ENCODE data around the gene DUSP1.

The DUSP1 gene

DNA sequence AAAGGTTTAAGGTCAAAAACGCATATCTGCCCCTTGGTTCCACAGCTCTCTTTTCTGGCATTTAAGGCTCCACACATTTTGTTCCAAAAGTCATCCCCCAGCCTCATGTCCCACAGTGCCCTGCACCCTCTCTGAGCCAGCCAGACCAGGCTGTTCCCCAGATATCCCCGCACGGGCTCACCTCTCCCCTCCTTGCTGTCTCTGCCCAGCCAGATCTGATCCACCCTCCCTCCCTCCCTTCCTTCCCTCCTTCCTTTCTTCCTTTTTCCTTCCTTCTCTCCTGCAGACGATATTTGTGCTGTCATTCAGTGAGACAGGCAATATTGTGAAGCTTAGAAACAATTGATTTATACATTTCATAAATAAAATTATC lies 37.0 kb downstream of the DUSP1 start:
- no peak overlapping the region for H3K9ac ChIP-seq (ENCODE audit: low read length)
- no peak overlapping the region for H3K4me3 ChIP-seq (ENCODE audit: insufficient read depth, low read length, poor library complexity, severe bottlenecking)
- H3K36me3 ChIP-seq (ENCODE audit: low read length), result no peaks in the 10 kb centered on the region
- no peaks in the 10 kb centered on the region for H4K20me1 ChIP-seq (ENCODE audit: low read depth, low read length)
- no peaks in the 10 kb centered on the region for H3K79me2 ChIP-seq (ENCODE audit: insufficient read depth, low read length)
- no peak overlapping the region for H2AFZ ChIP-seq (ENCODE audit: low read depth, low read length, severe bottlenecking)
- H3K27ac ChIP-seq (ENCODE audit: low read depth, low read length), result no peak overlapping the region
- H3K27me3 ChIP-seq (ENCODE audit: low read length), result no peaks in the 10 kb centered on the region
- H3F3A ChIP-seq (ENCODE audit: insufficient read depth), result no peaks in the 10 kb centered on the region
- TF ChIP-seq, protein P1, sequence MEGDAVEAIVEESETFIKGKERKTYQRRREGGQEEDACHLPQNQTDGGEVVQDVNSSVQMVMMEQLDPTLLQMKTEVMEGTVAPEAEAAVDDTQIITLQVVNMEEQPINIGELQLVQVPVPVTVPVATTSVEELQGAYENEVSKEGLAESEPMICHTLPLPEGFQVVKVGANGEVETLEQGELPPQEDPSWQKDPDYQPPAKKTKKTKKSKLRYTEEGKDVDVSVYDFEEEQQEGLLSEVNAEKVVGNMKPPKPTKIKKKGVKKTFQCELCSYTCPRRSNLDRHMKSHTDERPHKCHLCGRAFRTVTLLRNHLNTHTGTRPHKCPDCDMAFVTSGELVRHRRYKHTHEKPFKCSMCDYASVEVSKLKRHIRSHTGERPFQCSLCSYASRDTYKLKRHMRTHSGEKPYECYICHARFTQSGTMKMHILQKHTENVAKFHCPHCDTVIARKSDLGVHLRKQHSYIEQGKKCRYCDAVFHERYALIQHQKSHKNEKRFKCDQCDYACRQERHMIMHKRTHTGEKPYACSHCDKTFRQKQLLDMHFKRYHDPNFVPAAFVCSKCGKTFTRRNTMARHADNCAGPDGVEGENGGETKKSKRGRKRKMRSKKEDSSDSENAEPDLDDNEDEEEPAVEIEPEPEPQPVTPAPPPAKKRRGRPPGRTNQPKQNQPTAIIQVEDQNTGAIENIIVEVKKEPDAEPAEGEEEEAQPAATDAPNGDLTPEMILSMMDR (IDR thresholded peaks at IDR 0.05; ENCODE audit: insufficient read depth, low read length, poor library complexity, severe bottlenecking), result no peak
- TF ChIP-seq EZH2phosphoT487 (conservative IDR thresholded peaks at IDR 0.05; ENCODE audit: low read length), result no peak
- no peaks in the 10 kb centered on the region for H3K9me3 ChIP-seq (ENCODE audit: insufficient read depth, low read length)
- no peak overlapping the region for H3K4me2 ChIP-seq (ENCODE audit: low read depth, low read length, poor library complexity, severe bottlenecking)
- H3K9me2 ChIP-seq (replicated peaks; ENCODE audit: insufficient read depth, low read length), result no peaks in the 10 kb centered on the region

DNA sequence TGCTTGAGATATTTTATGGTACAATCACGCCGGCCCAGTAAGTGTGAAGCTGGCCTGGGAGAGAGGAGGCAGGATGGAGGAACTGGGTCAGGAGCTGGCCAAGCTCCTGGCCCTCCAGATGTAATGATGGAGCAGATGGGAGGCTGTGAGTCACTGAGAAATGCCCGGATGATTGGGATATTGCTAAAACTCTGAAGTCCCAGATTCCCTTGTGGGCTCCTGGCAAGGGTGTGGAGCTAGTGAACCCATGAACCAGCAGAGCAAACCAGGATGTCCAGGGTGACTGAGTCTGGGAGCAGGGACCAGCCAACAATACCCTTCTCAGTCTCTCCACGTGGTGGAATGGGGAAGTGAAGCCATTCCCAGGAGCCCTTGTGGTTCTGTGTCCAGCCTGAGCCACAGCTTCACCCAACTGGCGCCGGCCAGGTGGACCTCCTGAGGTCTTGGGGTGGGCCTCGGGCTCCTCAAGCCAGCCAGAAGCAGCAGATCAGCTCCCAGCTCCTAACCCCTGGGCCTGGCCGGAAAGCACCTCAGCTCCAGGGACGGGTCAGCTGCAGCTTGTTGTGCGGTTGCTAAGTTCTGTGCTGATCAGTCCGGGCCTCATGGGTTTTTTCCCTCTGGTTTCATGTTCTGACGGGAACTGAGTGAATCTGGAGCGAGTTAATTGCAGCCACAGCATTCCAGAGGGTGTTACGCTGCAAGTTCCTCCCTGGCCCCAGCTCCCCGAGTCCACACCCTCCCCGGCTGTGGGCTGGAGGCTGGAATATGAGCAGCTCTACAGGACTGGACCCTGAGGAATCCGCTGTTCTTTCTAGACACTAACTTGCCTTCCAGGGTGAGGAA lies 37.6 kb downstream of the DUSP1 start:
- Histone ChIP-seq H3K9me3 (ENCODE audit: insufficient read depth, low read length) (no peaks in the 10 kb centered on the region), H3K27me3 (ENCODE audit: low read length) (no peaks in the 10 kb centered on the region), H2AFZ (ENCODE audit: low read depth, low read length, severe bottlenecking) (no peak overlapping the region), H3K36me3 (ENCODE audit: low read length) (no peaks in the 10 kb centered on the region), H4K20me1 (ENCODE audit: low read depth, low read length) (no peaks in the 10 kb centered on the region), H3K27ac (ENCODE audit: low read depth, low read length) (no peak overlapping the region), H3K4me3 (ENCODE audit: insufficient read depth, low read length, poor library complexity, severe bottlenecking) (no peak overlapping the region), H3K79me2 (ENCODE audit: insufficient read depth, low read length) (no peaks in the 10 kb centered on the region), H3K4me2 (ENCODE audit: low read depth, low read length, poor library complexity, severe bottlenecking) (no peak overlapping the region), H3F3A (ENCODE audit: insufficient read depth) (no peaks in the 10 kb centered on the region), H3K9ac (ENCODE audit: low read length) (no peak overlapping the region), H3K9me2 (replicated peaks; ENCODE audit: insufficient read depth, low read length) (no peaks in the 10 kb centered on the region)
- TF ChIP-seq EZH2phosphoT487 (conservative IDR thresholded peaks at IDR 0.05; ENCODE audit: low read length), result no peak
- TF ChIP-seq, protein P1 (IDR thresholded peaks at IDR 0.05; ENCODE audit: insufficient read depth, low read length, poor library complexity, severe bottlenecking), result no peak

DNA sequence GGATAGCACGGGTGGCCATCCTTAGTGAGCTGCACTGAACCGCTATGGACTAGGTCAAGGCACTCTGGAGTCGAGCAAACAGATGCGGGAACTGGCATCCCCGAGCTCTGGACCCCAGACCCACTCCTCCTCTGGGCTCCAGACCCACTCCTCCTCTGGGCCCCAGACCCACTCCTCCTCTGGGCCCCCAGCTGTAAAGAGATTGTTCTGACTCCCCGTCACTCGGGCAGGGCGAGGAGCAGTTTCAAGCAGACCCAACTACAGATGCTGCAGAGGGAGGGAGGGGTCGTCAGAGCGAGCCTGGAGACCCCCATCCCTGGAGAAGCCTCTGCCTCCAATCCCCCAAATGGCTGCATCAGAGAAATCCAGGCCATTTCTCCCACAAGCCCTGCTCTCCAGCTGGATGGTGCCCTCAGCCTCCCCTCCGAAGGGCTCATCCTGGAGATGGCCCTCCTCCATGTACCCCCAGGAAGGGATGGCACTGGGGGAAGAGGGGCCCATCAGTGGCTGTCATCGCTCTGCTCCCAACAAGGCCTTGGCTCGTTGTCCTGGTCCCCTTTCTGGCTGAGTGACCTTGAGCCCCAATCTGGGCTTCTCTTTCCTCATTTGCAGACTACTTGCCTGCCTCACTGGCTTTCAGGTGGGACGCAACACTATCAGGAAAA lies 38.7 kb downstream of the DUSP1 start:
- H3K4me2 ChIP-seq (ENCODE audit: low read depth, low read length, poor library complexity, severe bottlenecking), result no peak overlapping the region
- no peak overlapping the region for H3K9ac ChIP-seq (ENCODE audit: low read length)
- no peak overlapping the region for H3K4me3 ChIP-seq (ENCODE audit: insufficient read depth, low read length, poor library complexity, severe bottlenecking)

More for the DNA sequence above, 38.7 kb downstream of the DUSP1 start:
- H3K9me2 ChIP-seq (replicated peaks; ENCODE audit: insufficient read depth, low read length), result no peaks in the 10 kb centered on the region
- H2AFZ ChIP-seq (ENCODE audit: low read depth, low read length, severe bottlenecking), result no peak overlapping the region
- H3F3A ChIP-seq (ENCODE audit: insufficient read depth), result no peaks in the 10 kb centered on the region
- TF ChIP-seq EZH2phosphoT487 (conservative IDR thresholded peaks at IDR 0.05; ENCODE audit: low read length), result no peak
- TF ChIP-seq, protein P1 (IDR thresholded peaks at IDR 0.05; ENCODE audit: insufficient read depth, low read length, poor library complexity, severe bottlenecking), result no peak
- H3K27me3 ChIP-seq (ENCODE audit: low read length), result no peaks in the 10 kb centered on the region
- H3K36me3 ChIP-seq (ENCODE audit: low read length), result no peaks in the 10 kb centered on the region
- no peak overlapping the region for H3K27ac ChIP-seq (ENCODE audit: low read depth, low read length)
- H3K9me3 ChIP-seq (ENCODE audit: insufficient read depth, low read length), result no peaks in the 10 kb centered on the region
- H3K79me2 ChIP-seq (ENCODE audit: insufficient read depth, low read length), result no peaks in the 10 kb centered on the region
- H4K20me1 ChIP-seq (ENCODE audit: low read depth, low read length), result no peaks in the 10 kb centered on the region

Measured in SU-DHL-6 (cell line).